GM23248 (cell line): Measurements from ENCODE around the gene RELT.

Source experiments
- EZH2 ChIP-seq: fragments of 200-600 bp; sonication (generic); IDR thresholded peaks from 2 replicates; pipeline ENCODE4 v1.6.1; 2018; ENCODE audit warnings: antibody characterized with exemption, mild to moderate bottlenecking; ENCODE audit not compliant: insufficient read depth, poor library complexity, severe bottlenecking
- EZH2phosphoT487 ChIP-seq: fragments of 200-600 bp; sonication (generic); IDR thresholded peaks from 2 replicates; pipeline ENCODE4 v1.6.1; 2018; ENCODE audit warnings: antibody characterized with exemption, moderate library complexity, mild to moderate bottlenecking, low read depth; ENCODE audit not compliant: insufficient read depth

- no peak for TF ChIP-seq EZH2
- no peak for TF ChIP-seq EZH2phosphoT487
Observed at GRCh38 chr11:73335204-73335923, 40.8 kb upstream of the RELT start.
